SU-DHL-6 (cell line): Measurements from ENCODE around the gene NDUFS6.

ENCODE experiments used
- H2AFZ ChIP-seq: fragments of 200-600 bp; sonication (generic); 2 replicates; pipeline ENCODE4 v1.6.1; 2014; ENCODE audit warnings: low read depth, mild to moderate bottlenecking, moderate library complexity, mixed read lengths, antibody characterized with exemption, low read length; ENCODE audit not compliant: severe bottlenecking
- H3F3A ChIP-seq: fragments of 200-600 bp; shearing (Covaris generic); 2 replicates; pipeline ENCODE4 v1.6.0; 2016; ENCODE audit warnings: antibody characterized with exemption, mild to moderate bottlenecking; ENCODE audit not compliant: insufficient read depth
- H3K27ac ChIP-seq: fragments of 200-600 bp; sonication (generic); 2 replicates; pipeline ENCODE4 v1.5.1; 2016; ENCODE audit warnings: low read depth, mild to moderate bottlenecking, low read length, moderate library complexity, mixed read lengths
- H3K27me3 ChIP-seq: fragments of 200-600 bp; sonication (generic), shearing (Covaris generic); 2 replicates; pipeline ENCODE4 v1.6.0; 2014; ENCODE audit warnings: mild to moderate bottlenecking, low read length
- H3K36me3 ChIP-seq: fragments of 200-600 bp; sonication (generic); 2 replicates; pipeline ENCODE4 v1.6.1; 2014; ENCODE audit warnings: mild to moderate bottlenecking, low read length, mixed read lengths
- H3K4me2 ChIP-seq: fragments of 300-600, 200-600 bp; shearing (Covaris generic), sonication (generic); 2 replicates; pipeline ENCODE4 v1.6.0; 2014; ENCODE audit warnings: low read length, low read depth, mild to moderate bottlenecking; ENCODE audit not compliant: poor library complexity, severe bottlenecking
- H3K4me3 ChIP-seq: fragments of 200-600 bp; sonication (generic); 2 replicates; pipeline ENCODE4 v1.5.1; 2014; ENCODE audit warnings: antibody characterized with exemption, low read length, mild to moderate bottlenecking, mixed read lengths; ENCODE audit not compliant: insufficient read depth, poor library complexity, severe bottlenecking
- H3K79me2 ChIP-seq: fragments of 200-600 bp; sonication (generic); 2 replicates; pipeline ENCODE4 v1.6.1; 2014; ENCODE audit warnings: mild to moderate bottlenecking, low read length, moderate library complexity; ENCODE audit not compliant: insufficient read depth
- H3K9ac ChIP-seq: fragments of 200-600 bp; sonication (generic); 2 replicates; pipeline ENCODE4 v1.7.0; 2014; ENCODE audit warnings: mild to moderate bottlenecking, low read length
- H3K9me2 ChIP-seq: fragments of 200-600 bp; sonication (generic); replicated peaks from 2 replicates; pipeline ENCODE4 v1.6.1; 2014; ENCODE audit warnings: low read length; ENCODE audit not compliant: insufficient read depth
- H3K9me3 ChIP-seq: fragments of 200-600 bp; sonication (generic); 2 replicates; pipeline ENCODE4 v1.6.1; 2014; ENCODE audit warnings: low read length, mixed read lengths; ENCODE audit not compliant: insufficient read depth
- H4K20me1 ChIP-seq: fragments of 200-600 bp; sonication (generic); 2 replicates; pipeline ENCODE4 v1.6.1; 2014; ENCODE audit warnings: low read depth, mild to moderate bottlenecking, antibody characterized with exemption, low read length, moderate library complexity, mixed read lengths
- CTCF ChIP-seq: fragments of 200-600 bp; sonication (generic); IDR thresholded peaks from one replicate; pipeline ENCODE4 v1.5.1; 2017; ENCODE audit warnings: antibody characterized with exemption, mild to moderate bottlenecking, low read length, moderate library complexity; ENCODE audit not compliant: insufficient read depth, poor library complexity, severe bottlenecking
- EZH2phosphoT487 ChIP-seq: fragments of 200-600 bp; sonication (generic), shearing (Covaris generic); conservative IDR thresholded peaks from 2 replicates; pipeline ENCODE4 v1.6.1; 2018; ENCODE audit warnings: mild to moderate bottlenecking, antibody characterized with exemption, low read length, moderate library complexity, mixed read lengths

The NDUFS6 gene

GRCh38 chr5:1810581-1811101, 9.4 kb downstream of the NDUFS6 start:
- Histone ChIP-seq H3F3A (no peaks in the 10 kb centered on the region), H4K20me1 (no peaks in the 10 kb centered on the region; the same call in 1 of the 2 replicates), H3K4me3 (no peak overlapping the region), H3K9me3 (no peaks in the 10 kb centered on the region), H3K27ac (no peak overlapping the region), H2AFZ (no peak overlapping the region), H3K9ac (no peak overlapping the region), H3K9me2 (no peaks in the 10 kb centered on the region), H3K36me3 (no peaks in the 10 kb centered on the region; the same call in 1 of the 2 replicates), H3K27me3 (no peaks in the 10 kb centered on the region), H3K4me2 (no peak overlapping the region), H3K79me2 (peaks cover 66% of the 10 kb centered on the region)
- TF ChIP-seq CTCF (no peak), EZH2phosphoT487 (no peak)

GRCh38 chr5:1814183-1815020, 13.2 kb downstream of the NDUFS6 start:
- Histone ChIP-seq H3K9ac (no peak overlapping the region), H3K9me2 (no peaks in the 10 kb centered on the region), H3K36me3 (peaks cover 2% of the 10 kb centered on the region; the same call in 1 of the 2 replicates), H3K27me3 (no peaks in the 10 kb centered on the region), H3K27ac (no peak overlapping the region), H3K4me3 (no peak overlapping the region), H4K20me1 (no peaks in the 10 kb centered on the region), H2AFZ (no peak overlapping the region), H3K79me2 (peaks cover 31% of the 10 kb centered on the region), H3K9me3 (no peaks in the 10 kb centered on the region), H3K4me2 (no peak overlapping the region), H3F3A (no peaks in the 10 kb centered on the region)
- TF ChIP-seq CTCF (no peak), EZH2phosphoT487 (no peak)

GRCh38 chr5:1815071-1815786, 14.0 kb downstream of the NDUFS6 start:
- no peaks in the 10 kb centered on the region for H4K20me1 ChIP-seq
- no peak overlapping the region for H2AFZ ChIP-seq
- no peaks in the 10 kb centered on the region for H3K9me2 ChIP-seq
- no peak overlapping the region for H3K4me3 ChIP-seq
- H3K79me2 ChIP-seq, result peaks cover 23% of the 10 kb centered on the region
- no peak overlapping the region for H3K9ac ChIP-seq
- no peak overlapping the region for H3K4me2 ChIP-seq
- no peak overlapping the region for H3K27ac ChIP-seq
- no peaks in the 10 kb centered on the region for H3K27me3 ChIP-seq
- H3K36me3 ChIP-seq, result peaks cover 8% of the 10 kb centered on the region; the same call in 1 of the 2 replicates
- no peak for TF ChIP-seq EZH2phosphoT487
- no peak for TF ChIP-seq CTCF
- H3K9me3 ChIP-seq, result no peaks in the 10 kb centered on the region
- H3F3A ChIP-seq, result no peaks in the 10 kb centered on the region
